Esophagus muscularis mucosa (tissue), 4 donors: ENCODE data around the gene RABL3.

ENCODE experiments used
- CTCF ChIP-seq, 3 experiments: fragments of 200-600 bp in 2 of 3; fragments of 450-650 bp in 1 of 3; sonication (generic) in 2 of 3; IDR thresholded peaks; one replicate each; pipeline ENCODE4 v1.5.1; 2017 to 2019; ENCODE audit warnings: antibody characterized with exemption in 3 of 3, mild to moderate bottlenecking in 2 of 3, moderate library complexity in 1 of 3
- EP300 ChIP-seq: sonication (generic); formaldehyde crosslinking; IDR thresholded peaks from one replicate; pipeline ENCODE4 v1.6.1; 2017; ENCODE audit warnings: antibody characterized with exemption
- POLR2A ChIP-seq: fragments of 450-650 bp; IDR thresholded peaks from one replicate; pipeline ENCODE4 v1.6.1; 2017; ENCODE audit warnings: antibody characterized with exemption, moderate library complexity, mild to moderate bottlenecking, low read depth

GRCh38 chr3:120649830-120650233 is 92.5 kb downstream of the RABL3 start:
- no peak for TF ChIP-seq EP300
- TF ChIP-seq POLR2A = no peak
- no peak for TF ChIP-seq CTCF (IDR thresholded peaks at IDR 0.05)
